Thyroid gland (tissue), 4 donors: ENCODE data around the gene PRICKLE4.

Source experiments
- POLR2A ChIP-seq, 2 donors: fragments of 450-650 bp; IDR thresholded peaks; one replicate each; pipeline ENCODE4 v1.6.1; 2017; ENCODE audit warnings: antibody characterized with exemption in 2 of 2, mild to moderate bottlenecking in 2 of 2, moderate library complexity in 1 of 2
- TF ChIP-seq, protein P1 (sequence below), 6 experiments: fragments of 200-600 bp in 3 of 6; fragments of 450-650 bp in 3 of 6; sonication (generic) in 3 of 6; IDR thresholded peaks; one replicate each; pipeline ENCODE4 v1.5.1; 2016 to 2019; ENCODE audit warnings: antibody characterized with exemption in 6 of 6, mild to moderate bottlenecking in 2 of 6, inconsistent platforms in 1 of 6, moderate library complexity in 1 of 6

DNA sequence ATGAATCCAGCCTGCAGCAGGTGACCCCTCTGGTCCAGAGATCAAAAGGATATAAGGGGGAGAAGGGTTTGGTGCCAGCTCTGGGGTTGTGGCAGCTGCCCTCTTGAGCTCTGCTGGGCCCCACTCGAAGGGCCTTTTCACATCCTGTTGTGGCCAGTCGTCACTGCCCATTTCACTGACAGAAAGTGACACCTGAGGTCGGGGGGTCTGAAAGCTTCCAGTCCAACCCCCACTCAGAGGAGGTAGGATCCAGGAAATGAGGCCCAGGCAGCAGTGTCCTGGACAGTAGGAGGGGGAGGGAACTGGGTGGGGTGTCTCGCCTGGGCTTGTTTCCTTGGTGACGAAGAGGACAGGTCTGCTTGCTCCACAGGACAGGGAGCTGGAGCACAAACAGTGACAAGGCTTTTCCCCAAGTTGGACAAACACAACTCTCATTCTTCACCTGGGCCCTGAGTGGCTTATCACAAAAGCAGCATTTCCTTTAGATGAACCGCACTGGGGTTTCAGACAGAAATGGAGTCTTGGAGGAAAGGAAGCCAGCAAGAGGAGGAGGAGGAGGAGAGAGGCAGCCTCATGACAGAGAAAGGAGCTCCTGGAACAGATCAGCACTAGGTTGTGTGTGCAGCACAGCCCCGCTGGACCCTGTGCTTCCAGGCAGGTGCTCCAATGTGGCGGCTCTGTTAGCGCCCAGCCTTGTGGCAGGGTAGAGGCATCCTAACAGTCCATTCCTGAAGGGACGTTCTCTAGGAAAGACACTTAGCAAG is 11.9 kb upstream of the PRICKLE4 start:
- TF ChIP-seq, protein P1, sequence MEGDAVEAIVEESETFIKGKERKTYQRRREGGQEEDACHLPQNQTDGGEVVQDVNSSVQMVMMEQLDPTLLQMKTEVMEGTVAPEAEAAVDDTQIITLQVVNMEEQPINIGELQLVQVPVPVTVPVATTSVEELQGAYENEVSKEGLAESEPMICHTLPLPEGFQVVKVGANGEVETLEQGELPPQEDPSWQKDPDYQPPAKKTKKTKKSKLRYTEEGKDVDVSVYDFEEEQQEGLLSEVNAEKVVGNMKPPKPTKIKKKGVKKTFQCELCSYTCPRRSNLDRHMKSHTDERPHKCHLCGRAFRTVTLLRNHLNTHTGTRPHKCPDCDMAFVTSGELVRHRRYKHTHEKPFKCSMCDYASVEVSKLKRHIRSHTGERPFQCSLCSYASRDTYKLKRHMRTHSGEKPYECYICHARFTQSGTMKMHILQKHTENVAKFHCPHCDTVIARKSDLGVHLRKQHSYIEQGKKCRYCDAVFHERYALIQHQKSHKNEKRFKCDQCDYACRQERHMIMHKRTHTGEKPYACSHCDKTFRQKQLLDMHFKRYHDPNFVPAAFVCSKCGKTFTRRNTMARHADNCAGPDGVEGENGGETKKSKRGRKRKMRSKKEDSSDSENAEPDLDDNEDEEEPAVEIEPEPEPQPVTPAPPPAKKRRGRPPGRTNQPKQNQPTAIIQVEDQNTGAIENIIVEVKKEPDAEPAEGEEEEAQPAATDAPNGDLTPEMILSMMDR (IDR thresholded peaks at IDR 0.05): no peak
- no peak for TF ChIP-seq POLR2A (IDR thresholded peaks at IDR 0.05)
